ENCODE results near the gene TMEM245.

DNA sequence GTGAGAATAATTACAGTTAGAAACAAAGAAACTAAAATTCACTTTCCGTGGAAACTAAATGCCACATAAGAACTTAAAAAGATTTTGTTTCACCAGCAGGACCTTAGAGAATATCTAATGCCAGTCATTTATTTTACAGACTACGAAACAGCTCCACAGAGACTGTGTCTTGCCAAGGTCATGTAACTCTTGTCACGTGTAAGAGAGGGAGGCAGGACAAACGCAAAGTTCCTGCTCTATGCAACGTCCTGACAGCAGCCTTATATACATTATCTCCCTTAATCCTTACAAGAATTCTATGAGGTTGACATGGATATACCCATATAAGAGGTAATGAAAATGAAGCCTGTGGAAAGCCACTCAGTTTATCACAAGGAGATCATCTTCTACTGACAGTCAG lies 145.9 kb downstream of the TMEM245 start:
- TF ChIP-seq ZNF174 (tag by site-specific recombination; IDR thresholded peaks at IDR 0.05) (no peak), ZNF48 (tag by site-specific recombination; IDR thresholded peaks at IDR 0.05) (no peak), ZNF16 (tag by site-specific recombination; IDR thresholded peaks at IDR 0.05; ENCODE audit: low read depth) (no peak), ZFP37 (tag by site-specific recombination; IDR thresholded peaks at IDR 0.05) (no peak), ZFP3 (tag by site-specific recombination; IDR thresholded peaks at IDR 0.05; ENCODE audit: low read depth) (no peak), ZBTB20 (tag by site-specific recombination; IDR thresholded peaks at IDR 0.05) (no peak)
- TF ChIP-seq, protein P1, sequence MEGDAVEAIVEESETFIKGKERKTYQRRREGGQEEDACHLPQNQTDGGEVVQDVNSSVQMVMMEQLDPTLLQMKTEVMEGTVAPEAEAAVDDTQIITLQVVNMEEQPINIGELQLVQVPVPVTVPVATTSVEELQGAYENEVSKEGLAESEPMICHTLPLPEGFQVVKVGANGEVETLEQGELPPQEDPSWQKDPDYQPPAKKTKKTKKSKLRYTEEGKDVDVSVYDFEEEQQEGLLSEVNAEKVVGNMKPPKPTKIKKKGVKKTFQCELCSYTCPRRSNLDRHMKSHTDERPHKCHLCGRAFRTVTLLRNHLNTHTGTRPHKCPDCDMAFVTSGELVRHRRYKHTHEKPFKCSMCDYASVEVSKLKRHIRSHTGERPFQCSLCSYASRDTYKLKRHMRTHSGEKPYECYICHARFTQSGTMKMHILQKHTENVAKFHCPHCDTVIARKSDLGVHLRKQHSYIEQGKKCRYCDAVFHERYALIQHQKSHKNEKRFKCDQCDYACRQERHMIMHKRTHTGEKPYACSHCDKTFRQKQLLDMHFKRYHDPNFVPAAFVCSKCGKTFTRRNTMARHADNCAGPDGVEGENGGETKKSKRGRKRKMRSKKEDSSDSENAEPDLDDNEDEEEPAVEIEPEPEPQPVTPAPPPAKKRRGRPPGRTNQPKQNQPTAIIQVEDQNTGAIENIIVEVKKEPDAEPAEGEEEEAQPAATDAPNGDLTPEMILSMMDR (tag by site-specific recombination; IDR thresholded peaks at IDR 0.05) = no peak
- TF ChIP-seq, protein P2, sequence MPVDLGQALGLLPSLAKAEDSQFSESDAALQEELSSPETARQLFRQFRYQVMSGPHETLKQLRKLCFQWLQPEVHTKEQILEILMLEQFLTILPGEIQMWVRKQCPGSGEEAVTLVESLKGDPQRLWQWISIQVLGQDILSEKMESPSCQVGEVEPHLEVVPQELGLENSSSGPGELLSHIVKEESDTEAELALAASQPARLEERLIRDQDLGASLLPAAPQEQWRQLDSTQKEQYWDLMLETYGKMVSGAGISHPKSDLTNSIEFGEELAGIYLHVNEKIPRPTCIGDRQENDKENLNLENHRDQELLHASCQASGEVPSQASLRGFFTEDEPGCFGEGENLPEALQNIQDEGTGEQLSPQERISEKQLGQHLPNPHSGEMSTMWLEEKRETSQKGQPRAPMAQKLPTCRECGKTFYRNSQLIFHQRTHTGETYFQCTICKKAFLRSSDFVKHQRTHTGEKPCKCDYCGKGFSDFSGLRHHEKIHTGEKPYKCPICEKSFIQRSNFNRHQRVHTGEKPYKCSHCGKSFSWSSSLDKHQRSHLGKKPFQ (tag by site-specific recombination; IDR thresholded peaks at IDR 0.05) = no peak
